NCI-H446 (cell line): ENCODE measurements around the gene PSORS1C1.
"Not testable (repeated sequence)": the region's sequence is repeated elsewhere in the genome, so short reads cannot be mapped to it uniquely, and the experiment has no call there.

Experiments used
- DNase-seq, 2 experiments: peaks; one replicate each; lab custom pipeline; 2025; lab: John Stamatoyannopoulos, UW

The PSORS1C1 gene

DNA sequence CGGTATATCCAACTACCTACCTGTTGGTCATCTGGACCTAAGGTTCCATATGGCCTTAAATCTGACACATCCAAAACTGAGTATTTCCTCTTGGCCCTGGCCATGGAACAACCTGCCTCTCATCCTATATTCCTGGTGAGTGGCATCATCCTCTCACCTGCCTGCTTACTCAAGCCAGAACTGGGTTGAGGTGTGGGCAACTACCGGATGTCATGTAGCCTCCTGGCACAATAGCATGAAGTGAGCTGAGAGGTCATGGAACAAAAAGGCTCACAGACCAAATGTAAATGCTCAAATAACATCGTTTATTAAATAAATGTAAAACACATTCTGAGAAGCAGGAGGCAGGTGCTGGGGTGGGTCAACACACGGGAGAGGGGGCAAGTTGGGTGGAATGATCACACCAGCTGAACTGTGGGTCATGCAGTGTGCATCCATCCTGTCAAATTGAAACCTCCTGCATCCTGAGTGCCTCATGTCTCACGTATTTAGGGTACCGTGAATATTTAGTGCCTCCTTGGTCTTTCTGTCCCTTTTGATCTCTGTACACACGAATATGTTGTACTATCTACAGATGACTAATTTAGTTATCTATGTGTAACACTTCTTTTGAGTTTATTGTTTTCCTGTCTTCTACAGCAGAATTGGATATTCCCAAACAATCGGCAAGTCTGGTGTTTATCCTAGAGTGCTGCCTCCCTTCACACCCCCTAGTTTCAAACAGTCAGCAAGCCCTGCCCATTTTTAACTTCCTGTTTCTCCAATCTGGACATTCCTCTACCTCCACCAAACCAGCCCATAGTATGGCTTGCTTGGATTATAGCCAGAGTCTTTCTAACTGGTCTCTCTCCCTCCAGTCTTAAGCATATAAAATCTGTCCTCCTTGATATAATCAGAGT is 63.8 kb downstream of the PSORS1C1 start:
- DNase-seq = no peak

DNA sequence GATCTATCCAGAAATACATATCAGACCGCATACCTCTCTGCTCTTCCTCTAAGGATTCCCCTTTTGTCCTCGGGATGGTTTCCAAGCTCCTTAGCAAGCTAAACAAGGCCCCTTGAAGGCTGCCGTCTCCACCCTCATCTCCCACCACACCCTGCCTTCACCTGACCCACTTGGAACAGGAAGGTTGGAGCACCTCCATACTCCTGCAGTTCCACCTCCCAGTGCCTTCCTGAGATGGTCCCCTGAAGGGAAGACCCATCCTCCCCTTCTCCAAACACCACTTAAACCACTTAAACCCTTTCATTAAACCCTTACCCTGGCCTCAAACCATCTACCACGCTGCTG is 64.4 kb downstream of the PSORS1C1 start:
- no peak for DNase-seq

DNA sequence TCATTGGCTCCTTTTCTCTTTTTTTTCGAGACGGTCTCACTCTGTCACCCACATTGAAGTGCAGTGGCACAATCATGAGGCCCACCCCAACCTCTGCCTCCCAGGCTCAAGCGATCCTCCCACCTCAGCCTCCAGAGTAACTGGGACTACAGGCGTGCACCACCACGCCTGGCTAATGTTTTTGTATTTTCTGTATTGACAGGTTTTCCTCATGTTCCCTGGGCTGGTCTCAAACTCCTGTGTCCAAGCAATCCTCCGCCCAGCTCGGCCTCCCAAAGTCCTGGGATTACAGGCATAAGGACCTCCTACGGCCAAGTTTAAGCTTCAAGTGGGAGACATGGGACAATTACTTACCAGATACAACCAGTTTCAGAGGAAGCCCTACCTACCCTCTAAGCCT is 65.3 kb downstream of the PSORS1C1 start:
- no peak for DNase-seq

DNA sequence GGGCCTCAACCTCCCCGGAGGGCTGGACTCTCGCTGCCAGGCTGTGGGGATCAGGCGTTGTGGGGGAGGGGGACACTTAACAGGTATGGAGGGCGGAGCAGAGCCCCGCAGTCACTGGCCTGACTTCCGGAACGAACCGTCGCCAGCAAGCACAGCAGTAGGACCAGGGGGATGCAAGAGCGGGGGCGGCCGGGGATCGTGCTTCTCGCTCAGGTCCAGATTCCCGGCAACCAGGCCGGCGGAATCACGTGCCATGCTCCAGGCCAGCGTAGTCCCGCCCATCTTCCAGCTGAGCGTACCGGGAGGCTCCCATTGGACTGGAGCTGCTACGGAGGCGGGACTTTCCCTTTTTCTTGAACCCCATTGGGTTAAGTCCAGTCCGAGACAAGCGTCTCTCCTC is 65.9 kb downstream of the PSORS1C1 start:
- no peak for DNase-seq

DNA sequence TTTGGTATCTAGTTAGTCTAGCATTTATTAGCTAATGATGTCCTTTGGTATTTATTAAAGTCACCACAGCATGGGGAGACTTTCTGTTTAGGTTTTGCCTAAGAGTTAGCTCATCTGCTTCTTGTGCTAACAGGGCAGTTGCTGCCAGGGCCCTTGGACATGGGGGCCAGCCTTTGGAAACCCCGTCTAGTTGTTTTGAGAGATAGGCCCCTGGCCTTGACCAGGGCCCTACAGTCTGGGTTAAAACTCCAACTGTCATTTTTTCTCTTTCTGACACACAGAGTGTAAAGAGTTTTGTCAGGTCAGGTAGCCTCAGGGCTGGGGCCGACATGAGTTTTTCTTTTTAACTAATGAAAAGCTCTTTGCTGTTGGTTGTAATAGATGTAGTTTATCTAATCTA is 68.7 kb downstream of the PSORS1C1 start:
- DNase-seq = not testable (repeated sequence)

DNA sequence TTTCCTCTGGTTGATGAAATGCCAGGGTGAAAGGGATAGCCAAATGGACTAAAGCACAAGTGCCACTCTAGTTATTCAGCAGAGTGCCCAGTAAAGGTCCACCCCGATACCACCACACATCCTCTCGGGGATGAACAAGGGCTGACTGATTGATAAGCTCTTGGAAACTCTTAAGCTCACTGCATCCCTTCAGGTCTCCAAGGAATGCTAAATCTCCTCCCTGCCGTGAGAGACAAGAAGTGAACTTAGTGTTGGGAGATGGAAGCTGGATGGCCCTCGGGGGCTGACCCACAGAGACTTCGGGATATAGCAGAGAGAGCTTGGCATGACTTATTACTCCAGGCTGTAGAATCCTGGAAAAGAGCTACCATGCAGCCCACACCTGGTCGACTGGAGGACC is 69.3 kb downstream of the PSORS1C1 start:
- DNase-seq = not testable (repeated sequence)

DNA sequence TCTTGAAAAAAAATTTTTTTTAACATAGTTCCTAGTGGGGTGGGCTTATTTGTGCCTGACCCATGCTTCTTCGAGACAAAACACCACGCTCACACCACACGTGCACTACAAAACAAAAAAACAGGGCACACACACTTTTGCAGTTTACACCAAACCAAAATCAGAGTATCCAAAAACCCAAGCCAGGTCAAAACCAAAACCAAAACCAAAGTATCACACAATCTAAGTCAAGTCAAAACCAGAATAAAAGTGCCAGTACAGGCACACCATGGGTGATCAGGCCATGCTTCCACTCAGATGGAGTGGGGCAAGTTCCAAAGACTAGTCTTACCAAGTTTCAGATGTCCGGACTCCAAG is 71.1 kb downstream of the PSORS1C1 start:
- DNase-seq = not testable (repeated sequence)

DNA sequence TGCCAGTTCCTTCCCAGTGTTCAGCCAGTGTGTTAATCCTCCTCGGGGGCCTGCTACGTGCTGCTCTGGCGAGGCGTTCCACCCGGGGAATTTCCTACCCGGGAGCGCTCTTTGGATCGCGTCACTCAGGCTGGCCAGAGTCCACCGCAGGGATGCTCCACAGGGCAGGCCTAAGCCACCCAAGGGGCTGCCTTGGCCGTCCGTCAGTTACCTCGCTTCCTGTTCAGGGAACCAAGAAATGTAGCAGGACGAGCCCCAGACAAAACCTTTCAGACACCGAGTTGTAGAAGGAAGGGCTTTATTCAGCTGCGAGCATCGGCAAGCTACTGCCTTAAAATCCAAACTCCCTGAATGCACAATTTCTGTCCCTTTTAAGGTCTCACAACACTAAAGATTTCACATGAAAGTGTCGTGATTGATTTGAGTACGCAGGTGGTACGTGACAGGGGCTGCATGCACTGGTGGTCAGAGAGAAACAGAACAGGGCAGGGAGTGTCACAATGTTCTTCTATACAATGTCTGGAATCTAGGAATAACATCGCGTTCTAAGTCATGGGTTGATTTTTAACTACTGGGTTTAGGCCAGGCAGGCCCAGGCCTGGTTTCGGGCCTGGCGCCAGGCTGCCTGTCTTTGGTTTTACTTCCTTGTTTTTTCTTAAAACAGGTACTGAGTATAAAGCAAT is 71.6 kb downstream of the PSORS1C1 start:
- DNase-seq = no peak

DNA sequence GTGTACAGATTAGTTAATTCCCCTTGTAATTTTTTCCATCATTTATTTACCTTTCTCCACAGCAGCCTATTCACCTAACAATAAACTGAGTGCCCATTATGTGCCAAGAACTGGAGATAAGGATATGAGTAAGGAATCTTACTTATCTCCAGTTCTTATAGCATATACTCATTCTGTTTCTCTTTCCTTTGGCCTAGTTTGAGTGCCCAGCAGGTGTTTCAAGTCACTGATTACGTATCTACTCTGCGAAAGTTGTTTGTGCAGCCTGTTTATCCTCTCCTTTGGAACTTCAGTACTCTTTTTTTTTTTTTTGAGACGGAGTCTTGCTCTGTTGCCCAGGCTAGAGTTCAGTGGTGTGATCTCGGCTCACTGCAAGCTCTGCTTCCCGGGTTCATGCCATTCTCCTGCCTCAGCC is 73.2 kb downstream of the PSORS1C1 start:
- no peak for DNase-seq

DNA sequence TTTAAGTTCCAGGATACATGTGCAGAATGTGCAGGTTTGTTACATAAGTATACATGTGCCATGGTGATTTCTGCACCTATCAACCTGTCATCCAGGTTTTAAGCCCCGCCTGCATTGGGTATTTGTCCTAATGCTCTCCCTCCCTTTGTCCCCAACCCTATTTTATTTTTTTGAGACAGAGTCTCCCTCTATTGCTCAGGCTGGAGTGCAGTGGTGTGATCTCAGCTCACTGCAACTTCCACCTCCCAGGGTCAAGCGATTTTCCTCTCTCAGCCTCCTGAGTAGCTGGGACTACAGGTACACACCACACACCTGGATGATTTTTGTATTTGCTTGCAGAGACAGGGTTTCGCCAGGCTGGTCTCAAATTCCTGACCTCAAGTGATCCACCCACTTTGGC is 74.6 kb downstream of the PSORS1C1 start:
- not testable (repeated sequence) for DNase-seq
